Esophagus squamous epithelium (tissue), 5 donors: ENCODE data around the gene ANK3. TPM values are rescaled to one million over a fixed set of nuclear protein-coding genes. Genes with fewer than 3 reads are reported as not detected.

ENCODE experiments used
- DNase-seq: peaks from one replicate; lab custom pipeline; 2025; lab: John Stamatoyannopoulos, UW
- H3K27ac ChIP-seq, 4 donors: fragments of 200-600 bp; sonication (generic); one replicate each; pipeline ENCODE4 v1.5.1; 2016 to 2019; ENCODE audit warnings: mild to moderate bottlenecking in 1 of 4
- H3K27me3 ChIP-seq, 4 donors: fragments of 200-600 bp; sonication (generic); 1 replicate in 3 of 4; 2 replicates in 1 of 4; pipeline versions ENCODE4 v1.5.1 to v1.6.0; 2017 to 2021; ENCODE audit warnings: antibody characterized with exemption in 1 of 4
- H3K36me3 ChIP-seq, 3 donors: fragments of 200-600 bp; sonication (generic); one replicate each; pipeline ENCODE4 v1.5.1; 2016 to 2019
- H3K4me1 ChIP-seq, 3 donors: fragments of 200-600 bp; sonication (generic); one replicate each; pipeline ENCODE4 v1.5.1; 2017 to 2019
- H3K4me3 ChIP-seq, 4 donors: fragments of 200-600 bp; sonication (generic); 1 replicate in 3 of 4; 2 replicates in 1 of 4; pipeline ENCODE4 v1.5.1; 2016 to 2019; ENCODE audit warnings: mild to moderate bottlenecking in 2 of 4, moderate library complexity in 1 of 4
- H3K9me3 ChIP-seq, 3 donors: fragments of 200-600 bp; sonication (generic); one replicate each; pipeline ENCODE4 v1.5.1; 2016 to 2019
- POLR2A ChIP-seq, 4 donors: fragments of 450-650 bp; IDR thresholded peaks; one replicate each; pipeline ENCODE4 v1.6.1; 2017; ENCODE audit warnings: antibody characterized with exemption in 4 of 4, mild to moderate bottlenecking in 4 of 4, moderate library complexity in 3 of 4
- WGBS, 2 donors: methylation state at CpG; one replicate each; pipeline ENCODE4 v1.1.5; 2018; 5-methylcytosine and 5-hydroxymethylcytosine counted together
- intact Hi-C: fragments of 100-400 bp; cut with DNase I; formaldehyde crosslinking; loops from one replicate; pipeline ENCODE4 v1.15.0; 2022
- total RNA-seq, 4 donors: library from RNA; depleted of rRNA; stranded (reverse); fragments of >200 nt; gene quantifications; one replicate each; pipeline ENCODE4 v1.1.0, GENCODE V29; 2016
- TF ChIP-seq, protein P1 (sequence below), 6 experiments: fragments of 450-650 bp in 4 of 6; fragments of 200-600 bp in 2 of 6; sonication (generic) in 2 of 6; IDR thresholded peaks; one replicate each; pipeline ENCODE4 v1.5.1; 2016 to 2019; ENCODE audit warnings: antibody characterized with exemption in 6 of 6, mild to moderate bottlenecking in 4 of 6, moderate library complexity in 4 of 6
- donor health status: DM: yes; HTN: yes; CAD: no.

ANK3 gene
- total RNA-seq, 4 donors from 2014 or later, result 23.1 to 59.1 (median 33.0) TPM

- intact Hi-C loops, result no loop called here
- 60 to 63% methylated on average over 4 of the region's 4 CpGs for WGBS, 2 donors
- no peak for DNase-seq
- Histone ChIP-seq H3K4me3 (no peak overlapping the region), H3K27ac (no peak overlapping the region), H3K36me3 (no peaks in the 10 kb centered on the region), H3K27me3 (no peaks in the 10 kb centered on the region), H3K9me3 (no peaks in the 10 kb centered on the region), H3K4me1 (no peaks in the 10 kb centered on the region)
- TF ChIP-seq, protein P1, sequence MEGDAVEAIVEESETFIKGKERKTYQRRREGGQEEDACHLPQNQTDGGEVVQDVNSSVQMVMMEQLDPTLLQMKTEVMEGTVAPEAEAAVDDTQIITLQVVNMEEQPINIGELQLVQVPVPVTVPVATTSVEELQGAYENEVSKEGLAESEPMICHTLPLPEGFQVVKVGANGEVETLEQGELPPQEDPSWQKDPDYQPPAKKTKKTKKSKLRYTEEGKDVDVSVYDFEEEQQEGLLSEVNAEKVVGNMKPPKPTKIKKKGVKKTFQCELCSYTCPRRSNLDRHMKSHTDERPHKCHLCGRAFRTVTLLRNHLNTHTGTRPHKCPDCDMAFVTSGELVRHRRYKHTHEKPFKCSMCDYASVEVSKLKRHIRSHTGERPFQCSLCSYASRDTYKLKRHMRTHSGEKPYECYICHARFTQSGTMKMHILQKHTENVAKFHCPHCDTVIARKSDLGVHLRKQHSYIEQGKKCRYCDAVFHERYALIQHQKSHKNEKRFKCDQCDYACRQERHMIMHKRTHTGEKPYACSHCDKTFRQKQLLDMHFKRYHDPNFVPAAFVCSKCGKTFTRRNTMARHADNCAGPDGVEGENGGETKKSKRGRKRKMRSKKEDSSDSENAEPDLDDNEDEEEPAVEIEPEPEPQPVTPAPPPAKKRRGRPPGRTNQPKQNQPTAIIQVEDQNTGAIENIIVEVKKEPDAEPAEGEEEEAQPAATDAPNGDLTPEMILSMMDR (IDR thresholded peaks at IDR 0.05), result no peak
- no peak for TF ChIP-seq POLR2A (IDR thresholded peaks at IDR 0.05)
These were observed 38.4 kb downstream of the ANK3 start for GRCh38 chr10:60351191-60351853.

DNA sequence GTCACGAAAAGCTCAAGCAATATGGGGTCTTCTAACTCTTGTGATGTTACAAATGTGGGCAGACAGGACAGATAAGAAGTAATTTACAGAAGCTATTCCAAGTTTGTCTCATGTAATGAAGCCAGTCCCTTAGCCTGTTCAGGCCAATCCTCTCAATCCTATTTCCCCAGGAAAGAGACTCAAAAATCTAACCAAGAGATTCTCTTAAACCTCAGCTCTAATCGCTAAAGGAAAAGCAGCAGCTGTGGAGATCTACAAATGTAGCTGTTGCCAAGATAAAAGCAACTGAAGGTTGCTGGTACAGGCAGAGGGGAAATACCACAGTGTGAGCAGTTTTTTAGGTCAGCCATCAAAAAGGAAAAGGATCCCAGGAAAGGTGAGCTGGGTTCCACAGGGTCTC is 39.3 kb downstream of the ANK3 start:
- no peaks in the 10 kb centered on the region for H3K27me3 ChIP-seq
- 68 to 86% methylated on average over 2 of the region's 2 CpGs for WGBS, 2 donors
- H3K36me3 ChIP-seq, result no peaks in the 10 kb centered on the region
- DNase-seq, result no peak
- intact Hi-C loops, result no loop called here
- TF ChIP-seq, protein P1 (IDR thresholded peaks at IDR 0.05), result no peak
- TF ChIP-seq POLR2A (IDR thresholded peaks at IDR 0.05), result no peak
- no peak overlapping the region for H3K27ac ChIP-seq
- no peaks in the 10 kb centered on the region for H3K9me3 ChIP-seq
- H3K4me1 ChIP-seq, result no peaks in the 10 kb centered on the region
- no peak overlapping the region for H3K4me3 ChIP-seq

DNA sequence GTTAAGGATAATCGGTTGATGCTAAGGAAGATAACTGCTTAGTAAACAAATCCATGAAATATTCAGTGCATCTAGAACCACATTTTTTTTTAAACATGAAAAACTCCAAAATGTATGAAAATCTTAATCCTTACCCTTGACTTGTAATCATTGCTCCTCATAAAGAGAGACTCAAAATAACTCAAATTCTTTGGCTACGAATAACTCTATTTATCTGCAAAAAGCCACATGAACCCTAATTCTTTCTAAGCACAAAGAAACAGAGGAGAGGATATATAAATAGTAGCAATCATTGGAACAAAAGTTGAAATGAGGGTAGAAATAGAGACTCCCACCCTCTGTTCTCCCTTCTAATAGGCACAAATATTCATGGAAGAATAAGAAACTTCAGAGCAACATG is 40.2 kb downstream of the ANK3 start:
- TF ChIP-seq, protein P1 (IDR thresholded peaks at IDR 0.05), result no peak
- no peak for TF ChIP-seq POLR2A (IDR thresholded peaks at IDR 0.05)
- intact Hi-C loops, result no loop called here
- Histone ChIP-seq H3K4me3 (no peak overlapping the region), H3K27ac (no peak overlapping the region), H3K9me3 (no peaks in the 10 kb centered on the region), H3K36me3 (no peaks in the 10 kb centered on the region), H3K27me3 (no peaks in the 10 kb centered on the region), H3K4me1 (no peaks in the 10 kb centered on the region)
- 68 to 78% methylated on average over 2 of the region's 2 CpGs for WGBS, 2 donors
- no peak for DNase-seq

DNA sequence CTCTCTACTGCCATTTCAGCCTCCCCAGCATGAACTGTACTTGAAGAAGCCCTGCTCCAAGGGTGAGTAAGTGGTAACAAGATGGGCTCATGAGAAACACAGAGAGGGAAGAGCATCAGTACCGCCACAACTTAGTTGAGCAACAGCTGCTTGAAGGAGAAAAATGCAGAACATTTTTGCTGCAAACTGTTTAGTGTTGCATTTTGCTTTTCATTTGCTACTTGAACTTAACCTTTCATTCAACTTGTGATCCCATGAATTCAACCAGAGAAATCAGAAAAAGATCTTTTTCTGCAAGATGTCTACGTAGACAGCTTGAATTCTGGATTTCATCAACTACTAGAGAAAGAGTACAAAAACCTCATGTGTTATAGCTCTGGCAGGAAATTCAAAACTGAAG is 40.7 kb downstream of the ANK3 start:
- no peaks in the 10 kb centered on the region for H3K27me3 ChIP-seq
- H3K4me3 ChIP-seq, result no peak overlapping the region
- no peak for TF ChIP-seq POLR2A (IDR thresholded peaks at IDR 0.05)
- TF ChIP-seq, protein P1 (IDR thresholded peaks at IDR 0.05), result no peak
- 72 to 90% methylated on average over 2 of the region's 2 CpGs for WGBS, 2 donors
- intact Hi-C loops, result no loop called here
- H3K4me1 ChIP-seq, result no peaks in the 10 kb centered on the region
- no peak for DNase-seq
- no peaks in the 10 kb centered on the region for H3K36me3 ChIP-seq
- no peaks in the 10 kb centered on the region for H3K9me3 ChIP-seq
- no peak overlapping the region for H3K27ac ChIP-seq

- WGBS, 2 donors, result 90 to 93% methylated on average over 1 of the region's 1 CpG
- intact Hi-C loops, result no loop called here
- Histone ChIP-seq H3K9me3 (no peaks in the 10 kb centered on the region), H3K4me3 (no peak overlapping the region), H3K4me1 (no peaks in the 10 kb centered on the region), H3K27ac (no peak overlapping the region), H3K27me3 (no peaks in the 10 kb centered on the region), H3K36me3 (no peaks in the 10 kb centered on the region)
- TF ChIP-seq POLR2A (IDR thresholded peaks at IDR 0.05), result no peak
- TF ChIP-seq, protein P1 (IDR thresholded peaks at IDR 0.05), result no peak
- no peak for DNase-seq
These were observed 42.4 kb downstream of the ANK3 start for GRCh38 chr10:60347270-60347669.
